Measurements from ENCODE around the gene YTHDC2.

DNA sequence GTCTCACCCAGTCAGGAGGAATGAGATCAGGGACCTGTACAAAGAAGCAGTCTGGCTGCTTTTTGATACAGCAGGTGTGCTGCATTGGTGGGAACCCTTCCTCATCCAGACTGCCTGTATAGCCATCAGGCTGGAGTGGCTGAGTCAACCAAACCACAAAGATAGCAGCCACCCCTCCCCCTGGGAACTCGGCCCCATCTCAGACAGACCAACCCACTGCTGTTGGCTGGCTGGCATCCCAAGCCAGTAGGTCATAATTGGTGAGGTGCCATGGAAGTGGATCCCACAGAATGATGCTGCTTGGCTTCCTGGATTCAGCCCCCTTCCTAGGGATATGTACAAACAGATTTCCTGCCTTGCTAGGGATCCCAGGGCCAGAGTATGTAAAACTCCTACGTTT lies 60.9 kb downstream of the YTHDC2 start:
- TF ChIP-seq ZNF274 (IDR thresholded peaks at IDR 0.05; ENCODE audit: low read depth, low read length) = no peak
- no peak for TF ChIP-seq YY1 (IDR thresholded peaks at IDR 0.05; ENCODE audit: insufficient read depth, insufficient read length)
